GF-D8 (cell line): ENCODE results near the gene GTF2H1.

Source experiments
- DNase-seq: peaks from one replicate; lab custom pipeline; 2025; lab: John Stamatoyannopoulos, UW

Gene GTF2H1

DNA sequence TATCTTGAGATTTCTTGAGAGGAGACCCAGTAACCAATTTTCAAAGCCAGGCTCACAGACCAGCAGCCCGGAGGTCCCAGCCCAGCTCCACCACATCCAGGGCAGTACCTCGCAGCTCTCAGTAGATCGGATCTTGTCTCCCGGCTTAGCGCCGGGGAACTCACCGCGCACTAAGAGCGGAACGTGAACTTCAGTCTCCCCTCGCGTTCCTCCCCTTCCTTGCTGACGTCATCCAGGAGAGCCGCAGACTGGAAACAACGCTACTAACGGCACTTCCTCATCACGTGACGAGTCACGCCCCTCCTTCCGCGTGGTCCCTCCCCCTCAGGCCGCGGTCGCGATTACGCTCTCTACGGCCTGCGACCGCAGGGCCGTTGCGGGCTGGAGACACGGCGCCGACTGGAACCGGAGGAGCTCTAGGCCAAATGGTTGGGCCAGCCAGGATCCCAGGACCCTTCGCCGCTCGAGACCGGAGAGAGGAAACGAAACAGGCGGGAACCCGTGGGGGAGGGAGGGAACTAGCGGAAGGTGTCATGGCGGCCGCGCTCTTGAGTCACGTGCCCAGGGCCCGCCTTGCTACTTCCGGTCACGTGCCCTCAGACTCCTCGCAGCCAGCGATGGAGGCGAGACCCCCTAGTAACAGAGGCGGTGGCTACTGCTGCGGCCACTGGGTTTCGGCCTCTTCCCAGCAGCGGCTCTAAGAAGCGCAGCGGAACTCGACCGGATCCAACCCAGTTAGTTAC lies at the start of gene GTF2H1, which contains the start of gene HPS5:
Gene GTF2H1 (plus strand): TSS at position 599 of the 743 bp plus-strand sequence. CDS start 10,508 bp downstream, outside the sequence.
Gene HPS5 (minus strand): TSS at position 172 of the 743 bp plus-strand sequence. CDS start 4,282 bp downstream, outside the sequence.
- DNase-seq: peak; percentile 80

DNA sequence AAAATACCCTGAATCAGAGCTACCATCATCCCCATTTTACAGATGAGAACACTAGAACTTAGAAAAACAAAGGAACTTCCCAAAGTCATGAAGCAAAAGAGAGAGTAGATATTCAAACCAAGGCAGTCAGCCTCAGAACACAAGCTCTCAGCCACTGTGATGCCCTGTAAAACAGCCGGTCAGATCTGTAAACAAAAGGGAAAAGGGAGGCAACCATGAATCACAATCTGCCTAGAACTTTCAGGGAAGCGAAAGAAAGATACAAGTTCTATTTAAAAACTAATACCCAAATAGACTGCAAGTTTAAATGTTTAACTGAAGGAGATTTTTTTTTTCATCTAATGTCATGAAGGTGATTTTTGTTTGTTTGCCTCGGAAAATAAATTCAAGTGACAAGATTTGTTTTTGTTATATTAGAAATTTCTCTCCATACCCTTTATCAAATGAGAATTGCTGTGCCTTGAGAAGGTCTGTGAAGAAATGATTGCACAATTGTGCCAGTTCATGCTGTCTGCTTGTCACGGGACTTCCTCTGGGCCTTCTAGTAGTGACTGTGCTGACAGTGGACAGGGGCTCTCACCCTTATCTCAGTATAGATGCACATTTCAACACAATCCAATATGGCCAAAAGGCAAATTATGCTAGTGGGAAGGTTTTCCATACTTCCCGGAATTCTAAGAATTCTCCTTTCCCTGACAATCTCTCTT lies 44.6 kb upstream of the GTF2H1 start:
- peak; percentile 5 for DNase-seq

DNA sequence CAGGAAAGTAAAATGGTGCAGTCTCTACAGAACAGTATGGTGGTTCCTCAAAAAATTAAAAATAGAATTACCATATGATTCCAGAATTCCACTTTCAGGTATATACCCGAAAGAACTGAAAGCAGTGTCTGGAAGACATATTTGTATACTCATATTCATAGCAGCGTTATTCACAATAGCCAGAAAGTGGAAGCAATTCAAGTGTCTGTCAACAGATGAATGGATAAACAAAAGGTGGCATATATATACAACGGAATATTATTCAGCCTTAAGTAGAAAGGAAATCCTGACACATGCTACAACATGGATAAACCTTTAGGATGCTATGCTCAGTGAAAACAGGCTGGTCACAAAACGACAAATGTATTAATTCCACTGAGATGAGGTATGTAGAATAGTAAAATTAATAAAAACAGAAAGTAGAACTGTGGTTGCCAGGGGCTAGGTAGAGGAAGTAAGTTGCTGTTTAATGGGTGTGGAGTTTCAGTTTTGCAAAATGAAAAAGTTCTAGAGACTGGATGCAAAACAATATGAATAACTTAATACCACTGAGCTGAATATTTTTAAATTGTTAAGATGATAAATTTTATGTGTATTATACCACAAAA lies 41.8 kb upstream of the GTF2H1 start:
- DNase-seq: no peak

DNA sequence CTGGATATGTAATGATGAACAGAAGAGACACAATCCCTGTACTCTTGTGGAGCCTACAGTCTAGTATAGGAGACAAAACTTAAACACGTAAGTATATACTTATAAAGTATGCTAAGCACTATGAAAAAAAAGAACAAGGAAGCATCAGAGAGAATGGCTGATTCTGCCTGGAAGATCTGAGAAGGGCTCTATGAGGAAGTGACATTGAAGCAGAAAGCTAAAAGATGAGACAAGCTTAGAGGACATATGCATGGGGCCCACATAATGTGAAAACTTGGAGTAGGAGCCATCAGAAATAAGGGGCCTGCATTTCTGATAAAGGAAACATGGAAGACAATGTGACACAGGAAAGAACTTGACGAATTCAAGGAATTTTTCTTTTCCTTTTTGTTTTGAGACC lies 39.7 kb upstream of the GTF2H1 start:
- no peak for DNase-seq

DNA sequence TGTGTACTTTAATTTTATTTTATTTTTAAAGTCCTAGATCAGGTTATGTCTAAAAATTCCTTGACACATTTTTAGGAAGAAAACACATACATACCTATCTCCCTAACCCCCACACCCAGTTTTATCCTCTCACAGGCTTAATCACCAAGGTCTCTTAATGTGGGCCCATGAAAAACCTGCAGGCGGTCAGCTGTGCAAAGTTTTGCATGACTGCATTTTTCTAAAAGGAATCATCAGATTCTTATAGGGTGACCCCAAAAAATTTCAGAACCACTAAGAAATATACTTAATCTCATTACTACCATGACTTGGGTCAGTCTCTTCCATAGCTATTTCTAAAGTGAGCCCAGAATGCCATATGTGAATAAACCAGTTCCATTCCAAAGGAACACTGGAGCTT lies 36.5 kb upstream of the GTF2H1 start:
- no peak for DNase-seq

DNA sequence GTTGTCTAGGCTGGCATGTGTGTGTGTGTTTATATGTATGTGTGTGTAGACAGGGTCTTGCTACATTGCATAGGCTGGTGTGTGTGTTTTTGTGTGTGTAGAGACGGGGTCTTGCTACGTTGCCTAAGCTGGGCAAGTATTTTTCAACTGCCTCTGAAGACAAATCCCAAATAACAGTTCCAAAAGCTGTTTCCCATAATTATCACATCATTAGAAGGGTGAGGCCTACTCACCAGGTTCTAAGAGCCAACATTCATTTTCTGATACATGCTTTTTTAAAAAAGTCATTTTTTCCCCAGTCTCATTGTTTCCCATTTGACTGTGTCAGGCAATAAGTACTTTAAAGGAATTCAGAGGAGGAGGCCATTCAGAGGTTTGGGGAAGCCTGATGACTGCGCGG lies 33.5 kb upstream of the GTF2H1 start:
- no peak for DNase-seq

DNA sequence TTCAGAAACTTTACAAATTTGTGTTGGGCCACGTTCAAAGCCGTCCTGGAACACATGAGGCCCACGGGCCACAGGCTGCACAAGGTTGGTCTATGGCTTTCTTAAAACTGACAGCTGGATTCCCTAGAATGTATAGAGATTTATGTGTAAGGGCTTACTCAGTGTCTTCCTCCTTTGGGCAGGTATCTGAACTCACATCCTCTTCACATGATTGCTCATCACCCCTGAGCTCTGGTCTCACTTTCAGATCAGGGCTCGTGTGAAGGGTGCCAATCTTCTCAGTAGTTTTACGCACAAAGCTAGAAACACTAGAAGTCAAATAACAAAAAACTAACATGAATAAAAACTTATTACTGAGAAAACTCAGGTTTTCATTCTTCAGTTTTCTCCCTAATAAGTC lies 27.5 kb upstream of the GTF2H1 start:
- no peak for DNase-seq

DNA sequence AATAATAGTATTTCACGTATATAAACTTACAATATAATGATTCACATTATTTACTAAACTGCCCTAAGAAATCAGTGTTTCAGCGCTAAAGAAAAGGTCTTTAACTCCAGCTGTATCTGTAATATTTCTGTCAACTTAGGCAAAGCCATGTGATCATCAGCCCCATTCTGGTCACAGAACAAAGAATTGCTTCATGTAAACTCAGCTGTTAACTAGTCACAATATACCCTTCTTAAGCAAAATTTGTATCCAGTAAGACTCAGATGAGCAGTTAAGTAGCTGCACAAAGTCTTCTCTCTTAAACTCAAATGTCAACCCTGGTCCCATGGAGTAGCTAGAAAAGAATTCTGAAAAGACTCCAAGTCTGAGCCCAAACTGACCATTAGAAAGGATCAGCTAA lies 27.1 kb upstream of the GTF2H1 start:
- DNase-seq: no peak

DNA sequence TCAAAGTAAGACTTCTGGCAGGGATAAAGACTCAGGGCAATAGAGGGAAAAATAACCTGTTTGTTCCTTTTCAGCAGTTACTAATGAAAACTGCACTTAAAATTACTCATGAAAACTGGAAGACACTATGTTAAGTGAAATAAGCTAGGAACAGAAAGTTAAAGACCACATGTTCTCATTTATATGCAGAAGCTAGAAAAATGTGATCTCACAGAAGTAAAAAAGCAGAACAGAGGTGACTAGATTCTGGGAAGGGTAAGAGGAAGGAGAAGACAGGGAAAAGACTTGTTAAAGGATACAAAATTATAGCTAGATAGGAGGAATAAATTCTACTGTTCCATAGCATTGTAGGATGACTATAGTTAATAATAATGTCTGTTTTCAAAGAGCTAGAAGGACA lies 22.6 kb upstream of the GTF2H1 start:
- no peak for DNase-seq

DNA sequence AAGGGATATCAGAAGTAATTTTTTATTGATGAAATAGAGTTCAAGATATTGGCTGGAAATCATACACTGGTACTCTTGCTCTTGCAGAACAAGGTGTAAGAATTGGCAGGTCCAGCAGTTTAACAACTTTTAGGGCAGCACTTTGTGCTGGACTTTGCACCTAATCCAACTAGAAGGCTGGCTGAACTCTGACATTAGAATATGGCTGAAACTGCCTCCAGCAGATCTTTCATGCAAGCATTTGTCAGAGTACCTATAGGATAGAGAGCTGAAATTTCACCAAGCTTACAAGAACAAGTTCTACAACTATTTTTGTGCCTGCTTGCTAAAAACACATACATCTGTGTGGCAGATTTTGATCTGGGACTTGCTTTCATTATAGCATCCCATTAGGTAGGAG lies 17.6 kb upstream of the GTF2H1 start:
- no peak for DNase-seq

DNA sequence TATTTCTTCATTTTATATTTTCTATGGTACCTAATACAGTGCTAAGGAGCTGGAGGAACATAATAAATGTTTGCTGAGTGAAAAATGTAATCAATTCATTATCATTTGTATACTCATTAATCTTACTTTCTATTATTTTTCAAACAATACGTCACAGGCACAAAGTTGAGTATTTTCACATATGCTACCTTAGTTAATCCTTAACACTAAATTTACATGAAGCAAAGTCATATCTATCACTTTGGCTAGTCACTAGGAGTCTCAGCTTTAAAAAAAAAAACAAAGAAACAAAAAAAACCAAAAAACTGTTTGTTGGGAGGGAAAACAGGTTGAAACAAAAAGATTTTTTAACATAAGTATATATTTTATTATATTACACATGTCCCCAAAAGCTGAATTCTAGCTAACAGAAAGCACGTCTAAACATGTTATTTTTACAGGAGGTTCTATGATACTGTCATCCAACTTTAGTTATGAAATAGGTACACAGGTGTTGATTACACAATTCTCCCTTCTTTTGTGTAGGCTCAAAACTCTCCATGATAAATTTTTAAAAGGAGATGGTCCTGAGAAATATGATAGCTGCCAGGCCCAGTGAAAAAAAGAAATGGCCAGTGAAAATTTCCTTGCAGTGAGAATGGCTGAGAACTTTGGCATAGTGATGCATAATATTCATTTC lies 14.8 kb upstream of the GTF2H1 start:
- no peak for DNase-seq

DNA sequence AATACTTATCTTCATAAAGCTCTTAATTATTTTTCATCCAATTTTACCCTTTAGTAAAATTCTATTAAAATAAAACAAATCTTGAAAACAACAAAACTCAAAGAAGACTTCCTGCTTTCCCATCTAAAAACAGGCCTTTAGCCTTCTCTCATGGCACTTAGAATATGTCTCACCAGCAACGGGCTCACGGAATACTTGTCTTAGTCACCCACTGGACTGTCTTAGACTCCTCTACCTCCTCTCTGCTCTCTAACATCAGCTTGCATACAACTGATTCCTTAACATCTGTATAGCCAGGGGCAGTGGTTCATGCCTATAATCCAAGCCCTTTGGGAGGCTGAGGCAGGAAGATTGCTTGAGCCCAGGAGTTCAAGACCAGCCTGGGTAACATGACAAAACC lies 14.1 kb upstream of the GTF2H1 start:
- no peak for DNase-seq

DNA sequence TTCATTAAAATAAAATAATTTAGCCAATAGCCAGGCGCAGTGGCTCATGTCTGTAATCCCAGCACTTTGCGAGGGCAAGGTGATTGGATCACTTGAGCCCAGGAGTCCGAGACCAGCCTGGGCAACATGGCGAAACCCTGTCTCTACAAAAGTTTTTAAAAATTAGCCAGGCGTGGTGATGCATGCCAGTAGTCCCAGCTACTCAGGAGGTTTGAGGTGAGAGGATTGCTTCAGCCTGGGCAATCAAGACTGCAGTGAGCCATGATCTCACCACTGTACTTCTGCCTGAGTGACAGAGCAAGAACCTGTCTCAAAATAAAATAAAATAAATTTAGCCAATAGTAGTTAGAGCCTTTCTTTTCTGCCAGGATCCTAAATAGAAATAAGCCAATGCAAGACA lies 12.7 kb upstream of the GTF2H1 start:
- DNase-seq: no peak

DNA sequence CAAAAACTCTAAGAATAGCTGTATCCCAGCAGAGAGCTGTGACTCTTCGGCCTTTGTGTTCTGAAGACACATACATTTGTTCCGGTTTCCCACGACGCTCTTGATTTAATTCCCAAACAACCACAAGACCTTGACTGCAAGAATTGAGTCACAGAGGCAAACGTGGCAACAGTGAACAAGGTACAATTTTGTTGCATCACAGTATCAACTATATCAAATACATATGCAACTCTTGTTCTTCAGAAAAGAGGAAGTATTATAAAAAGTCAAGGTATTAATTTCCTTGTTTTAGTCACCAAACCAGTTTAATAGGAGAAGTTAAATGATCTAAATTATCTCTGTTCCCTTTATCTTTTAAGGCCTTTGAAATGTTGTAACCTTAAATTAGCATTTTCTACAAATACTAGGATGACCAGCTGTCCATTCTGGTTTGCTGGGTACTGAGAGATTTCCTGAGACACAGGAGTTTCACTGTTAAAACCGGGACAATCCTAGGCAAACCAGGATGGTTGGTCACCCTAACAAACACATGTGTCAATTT lies 11.5 kb upstream of the GTF2H1 start:
- DNase-seq: no peak

DNA sequence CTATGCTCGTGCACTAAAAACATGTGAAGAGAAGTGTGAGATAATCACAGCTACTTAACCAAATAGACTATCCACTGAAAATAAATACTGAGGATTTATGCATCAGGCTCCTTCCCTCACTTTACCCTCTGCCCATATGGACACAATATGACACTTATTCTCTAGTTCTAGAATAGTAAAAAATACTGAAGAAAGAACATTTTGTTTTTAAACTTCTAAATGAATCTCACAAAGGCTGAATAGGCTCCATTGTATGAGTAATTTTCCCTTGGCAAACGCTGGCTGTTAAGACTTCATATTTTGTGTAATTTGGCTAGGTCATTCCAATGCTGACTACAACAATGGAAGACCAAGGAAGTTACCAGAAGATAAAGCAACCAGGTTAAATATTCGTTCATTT lies 10.4 kb upstream of the GTF2H1 start:
- DNase-seq: no peak

DNA sequence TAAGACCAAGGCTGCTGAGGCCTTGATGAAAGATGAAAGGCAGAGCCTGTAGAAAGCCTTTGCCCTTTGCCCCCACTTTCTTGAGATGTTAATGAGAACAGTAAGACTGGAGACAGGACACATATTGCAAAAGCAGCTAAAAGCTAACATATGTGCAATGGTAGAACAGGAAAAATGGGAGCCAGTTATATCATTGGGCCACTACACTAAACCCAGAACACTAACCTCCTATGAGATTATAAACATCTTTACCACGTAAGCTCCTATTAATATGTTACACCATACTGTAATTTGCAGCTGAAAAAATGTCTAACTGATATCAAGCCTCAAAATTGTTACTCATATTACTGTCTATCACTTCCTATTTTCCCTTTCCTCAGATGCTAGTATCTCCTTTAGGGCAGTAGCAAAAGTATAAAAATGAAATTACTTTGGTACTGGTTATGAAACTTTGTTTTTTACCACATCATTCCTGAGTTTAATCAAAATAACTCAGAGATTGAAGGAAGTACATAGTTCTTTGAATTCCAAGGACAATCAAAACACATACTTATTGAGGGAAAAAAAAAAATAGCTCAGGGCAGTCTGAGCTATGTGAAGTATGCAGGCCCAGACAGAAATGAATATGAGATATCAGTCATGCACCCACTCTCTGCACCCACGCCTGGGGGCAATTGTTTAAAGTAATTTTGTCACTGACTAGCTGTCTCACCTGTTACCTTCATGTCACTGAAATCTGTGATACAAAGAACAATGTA lies 9.5 kb upstream of the GTF2H1 start:
- no peak for DNase-seq

DNA sequence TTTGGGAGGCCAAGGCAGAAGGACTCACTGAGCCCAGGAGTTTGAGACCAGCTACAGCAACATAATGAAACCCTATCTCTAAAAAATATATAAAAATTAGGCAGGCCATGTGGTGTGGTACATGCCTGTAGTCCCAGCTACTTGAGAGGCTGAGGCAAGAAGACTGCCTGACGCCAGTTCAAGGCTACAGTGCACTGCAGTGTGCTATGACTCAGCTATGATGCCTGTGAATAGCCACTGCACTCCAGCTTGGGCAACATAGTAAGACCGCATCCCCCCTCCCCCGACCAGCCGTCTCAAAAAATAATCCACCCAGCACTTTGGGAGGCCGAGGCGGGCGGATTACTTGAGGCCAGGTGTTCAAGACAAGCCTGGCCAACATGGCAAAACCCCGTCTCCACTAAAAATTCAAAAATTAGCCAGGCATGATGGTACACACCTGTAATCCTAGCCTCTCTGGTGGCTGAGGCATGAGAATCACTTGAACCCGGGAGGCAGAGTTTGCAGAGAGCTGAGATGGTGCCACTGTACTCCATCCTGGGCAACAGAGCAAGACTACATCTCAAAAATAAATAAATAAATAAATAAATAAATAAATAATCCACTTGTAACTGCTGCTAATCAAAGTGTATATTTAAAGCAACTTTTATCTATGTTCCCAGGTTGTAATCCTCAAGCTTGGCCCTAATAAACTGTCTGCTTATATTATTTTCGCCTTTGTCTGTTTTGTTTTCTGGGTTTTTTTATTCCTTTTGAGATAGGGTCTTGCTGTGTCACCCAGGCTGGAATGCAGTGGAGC lies 8.2 kb upstream of the GTF2H1 start:
- DNase-seq: no peak

DNA sequence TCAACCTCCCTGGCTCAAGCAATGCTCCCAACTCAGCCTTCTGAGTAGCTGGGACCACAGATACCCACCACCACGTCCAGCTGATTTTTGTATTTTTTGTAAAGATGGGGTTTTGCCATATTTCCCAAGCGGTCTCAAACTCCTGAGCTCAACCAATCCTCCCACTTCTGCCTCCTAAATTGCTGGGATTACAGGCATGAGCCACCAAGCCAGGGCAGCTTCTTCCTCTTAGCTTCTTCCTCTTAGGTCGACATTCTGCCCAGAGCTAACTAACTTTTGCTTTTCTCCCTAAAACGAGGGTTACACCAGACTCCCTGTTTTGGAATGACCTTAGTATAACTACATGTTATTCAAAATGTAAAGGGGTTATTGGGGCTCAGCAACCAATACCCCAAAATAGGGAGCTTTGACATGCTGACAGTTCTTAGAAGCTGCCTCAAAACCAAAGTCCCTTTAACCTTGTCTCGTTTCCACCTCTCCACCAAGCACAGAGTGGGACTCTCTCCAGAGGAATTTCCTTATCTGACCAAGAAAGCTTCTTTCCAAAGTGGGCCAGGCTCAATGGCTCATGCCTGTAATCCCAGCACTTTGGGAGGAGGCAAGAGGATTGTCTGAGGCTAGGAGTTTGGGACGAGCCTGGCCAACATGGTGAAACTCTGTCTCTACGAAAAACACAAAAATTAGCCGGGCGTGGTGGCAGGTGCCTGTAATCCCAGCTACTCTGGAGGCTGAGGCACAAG lies 7.4 kb upstream of the GTF2H1 start:
- DNase-seq: no peak

DNA sequence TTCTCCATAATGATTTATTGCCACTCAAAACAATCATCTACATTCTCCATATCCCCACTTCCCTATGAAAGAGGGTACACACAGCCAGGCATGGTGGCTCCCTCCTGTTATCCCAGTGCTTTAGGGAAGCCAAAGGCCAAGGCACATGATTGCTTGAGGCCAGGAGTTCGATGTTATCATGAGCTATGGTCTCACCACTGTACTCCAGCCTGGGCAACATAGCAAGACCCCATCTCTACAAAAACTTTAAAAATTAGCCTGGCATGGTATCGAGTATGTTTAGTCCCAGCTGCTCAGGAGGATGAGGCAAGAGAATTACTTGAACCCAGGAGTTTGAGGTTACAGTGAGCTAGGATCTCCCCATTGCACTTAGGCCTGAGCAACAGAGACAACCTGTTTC lies 6.5 kb upstream of the GTF2H1 start:
- DNase-seq: no peak

DNA sequence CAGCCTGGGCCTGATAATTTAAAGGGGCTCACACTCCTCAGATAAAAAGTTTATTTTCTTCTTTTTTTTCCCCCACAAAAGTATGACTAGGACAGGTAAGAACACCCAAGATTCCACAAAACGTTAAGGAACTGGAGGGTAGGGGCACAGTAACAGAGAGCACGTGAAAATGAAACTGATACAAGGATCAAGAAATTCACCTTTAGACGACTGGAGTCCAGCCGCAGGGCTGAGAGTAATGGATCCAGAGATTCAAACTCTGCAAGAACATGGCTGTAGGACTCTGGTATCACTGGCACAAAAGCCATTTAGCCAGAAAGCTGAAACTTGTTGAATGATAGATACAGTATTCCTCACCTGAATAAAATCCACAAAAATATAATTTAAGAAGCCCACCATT lies 4.8 kb upstream of the GTF2H1 start:
- no peak for DNase-seq
